Activated T-cell treated with anti-CD3 and anti-CD28 coated beads, Interleukin-2, amount 50 U/mL, for 24 hours (primary cell): ENCODE measurements around the gene HIGD1C.
"Not testable (repeated sequence)": the region's sequence is repeated elsewhere in the genome, so short reads cannot be mapped to it uniquely, and the experiment has no call there.

Experiments used
- DNase-seq: peaks from one replicate; pipeline ENCODE4 v3.0.0-alpha.2; 2020
- H3K27ac Mint-ChIP-seq: 2 replicates; pipeline ENCODE4 v1.8.0; 2020; ENCODE audit warnings: mild to moderate bottlenecking, mixed read lengths
- H3K27me3 Mint-ChIP-seq: 2 replicates; pipeline ENCODE4 v1.8.0; 2020; ENCODE audit warnings: mixed read lengths
- H3K36me3 Mint-ChIP-seq: 2 replicates; pipeline ENCODE4 v1.8.0; 2020; ENCODE audit warnings: low read depth, mixed read lengths
- H3K4me1 Mint-ChIP-seq: 2 replicates; pipeline ENCODE4 v1.8.0; 2020; ENCODE audit warnings: low read depth, mixed read lengths
- H3K4me3 Mint-ChIP-seq: 2 replicates; pipeline ENCODE4 v1.8.0; 2020; ENCODE audit warnings: mild to moderate bottlenecking, moderate library complexity, mixed read lengths
- H3K9me3 Mint-ChIP-seq: 2 replicates; pipeline ENCODE4 v1.8.0; 2020; ENCODE audit warnings: mixed read lengths

HIGD1C gene

DNA sequence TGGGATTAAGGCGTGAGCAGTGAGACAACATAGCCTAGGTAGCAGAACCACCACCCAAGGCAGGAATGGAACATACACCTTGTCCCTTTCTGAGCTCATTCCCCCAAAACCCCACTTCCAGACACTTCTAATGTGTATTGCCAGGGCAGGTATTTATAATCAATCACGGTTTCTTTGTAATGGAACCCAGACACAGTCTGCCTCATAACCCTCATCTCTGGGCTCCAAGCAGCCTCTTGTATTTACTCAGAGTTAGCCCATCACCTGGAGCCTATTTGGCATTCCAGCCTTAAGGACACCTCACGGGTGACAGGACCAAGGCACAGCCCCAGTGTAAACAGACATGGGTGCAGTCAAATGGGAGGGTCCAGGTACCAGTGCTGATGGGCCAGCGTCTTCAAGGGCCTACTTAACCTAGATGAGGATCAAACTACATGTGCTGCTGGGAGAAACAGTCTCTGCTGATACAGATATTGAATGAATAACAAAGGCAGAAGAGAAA lies 2.5 kb upstream of the HIGD1C start:
- Mint-ChIP-seq H3K9me3 (no peaks in the 10 kb centered on the region), H3K4me3 (no peak overlapping the region), H3K36me3 (no peaks in the 10 kb centered on the region), H3K27me3 (no peaks in the 10 kb centered on the region), H3K27ac (no peak overlapping the region), H3K4me1 (no peaks in the 10 kb centered on the region)
- DNase-seq: no peak

DNA sequence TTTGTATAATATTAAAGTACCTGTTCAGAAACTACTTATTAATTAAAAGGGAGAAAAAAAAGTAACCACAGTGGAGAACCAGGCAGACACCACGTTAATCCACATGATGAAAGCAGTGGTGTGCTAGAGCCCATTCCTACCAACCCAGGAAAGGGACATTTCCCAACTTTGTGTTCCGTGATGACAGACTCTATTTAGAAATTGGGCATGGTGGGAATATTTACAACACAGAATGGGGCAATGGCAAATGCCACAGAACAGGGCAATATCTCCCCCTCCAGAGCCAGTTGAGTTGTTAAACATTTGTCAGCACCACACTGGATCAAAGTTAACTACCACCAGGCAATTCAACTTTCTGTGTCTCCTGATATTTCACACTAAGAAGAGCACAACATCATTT lies 1.2 kb upstream of the HIGD1C start:
- H3K36me3 Mint-ChIP-seq: no peaks in the 10 kb centered on the region
- no peak overlapping the region for H3K27ac Mint-ChIP-seq
- no peaks in the 10 kb centered on the region for H3K27me3 Mint-ChIP-seq
- H3K9me3 Mint-ChIP-seq: no peaks in the 10 kb centered on the region
- no peak for DNase-seq
- H3K4me3 Mint-ChIP-seq: no peak overlapping the region
- no peaks in the 10 kb centered on the region for H3K4me1 Mint-ChIP-seq

DNA sequence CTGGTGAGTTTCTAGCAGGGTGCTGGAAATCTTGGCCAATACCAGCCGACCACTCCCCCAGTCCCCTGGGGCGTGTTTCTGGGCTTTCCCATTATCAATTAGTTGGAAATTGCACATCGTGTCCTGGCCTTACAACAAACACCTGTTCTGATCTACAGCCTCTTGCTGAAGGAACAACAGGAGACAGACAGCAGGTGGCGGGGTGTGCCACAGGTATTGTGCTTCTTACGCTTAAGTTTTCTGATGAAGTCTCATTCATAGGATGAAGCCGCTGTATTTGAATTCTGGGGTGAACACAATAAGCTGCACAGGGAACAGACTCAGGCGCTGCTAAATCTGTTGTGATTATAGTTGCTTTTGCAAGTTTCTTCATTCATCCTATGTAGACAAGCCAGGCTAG lies 703 bp downstream of the HIGD1C start:
- H3K36me3 Mint-ChIP-seq: no peaks in the 10 kb centered on the region
- no peak overlapping the region for H3K4me3 Mint-ChIP-seq
- H3K4me1 Mint-ChIP-seq: no peaks in the 10 kb centered on the region
- no peaks in the 10 kb centered on the region for H3K27me3 Mint-ChIP-seq
- H3K27ac Mint-ChIP-seq: no peak overlapping the region
- no peaks in the 10 kb centered on the region for H3K9me3 Mint-ChIP-seq
- DNase-seq: no peak

DNA sequence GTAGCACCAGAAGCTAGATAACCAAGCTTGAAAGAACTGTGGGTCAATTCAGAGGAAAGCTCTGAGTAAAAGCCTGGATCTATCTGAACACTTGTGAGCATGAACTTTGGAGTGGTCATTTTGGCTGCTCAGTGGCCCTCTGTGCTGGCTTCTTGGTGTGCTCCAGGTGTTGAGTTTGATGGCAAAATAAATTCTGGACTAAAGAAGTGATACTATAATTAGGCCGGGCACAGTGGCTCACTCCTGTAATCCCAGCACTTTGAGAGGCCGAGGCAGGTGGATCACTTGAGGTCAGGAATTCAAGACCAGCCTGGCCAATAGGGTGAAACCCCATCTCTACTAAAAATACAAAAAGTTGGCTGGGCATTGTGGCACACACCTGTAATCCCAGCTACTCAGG lies 2.4 kb downstream of the HIGD1C start:
- not testable (repeated sequence) for H3K4me3 Mint-ChIP-seq, H3K36me3 Mint-ChIP-seq, DNase-seq, H3K4me1 Mint-ChIP-seq, H3K9me3 Mint-ChIP-seq, H3K27me3 Mint-ChIP-seq, H3K27ac Mint-ChIP-seq

DNA sequence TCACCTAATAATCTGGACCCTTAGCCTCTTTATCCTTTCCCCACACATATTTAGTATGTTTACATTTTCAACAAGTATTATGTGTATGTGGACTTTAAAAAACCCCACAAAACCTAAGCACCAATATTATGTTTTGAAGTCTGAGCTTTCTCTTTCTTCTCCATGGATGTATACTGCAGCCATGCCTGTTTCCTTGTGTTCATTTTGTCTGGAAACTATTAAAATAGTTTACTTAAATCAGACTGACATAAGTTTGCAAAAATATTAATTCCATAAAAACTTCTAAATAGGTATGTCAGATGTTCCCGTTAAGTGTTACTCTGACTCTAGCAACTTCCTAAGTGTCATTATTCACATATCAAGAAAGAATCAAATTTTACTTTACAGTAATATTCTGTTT lies 2.9 kb downstream of the HIGD1C start:
- no peak overlapping the region for H3K4me3 Mint-ChIP-seq

DNA sequence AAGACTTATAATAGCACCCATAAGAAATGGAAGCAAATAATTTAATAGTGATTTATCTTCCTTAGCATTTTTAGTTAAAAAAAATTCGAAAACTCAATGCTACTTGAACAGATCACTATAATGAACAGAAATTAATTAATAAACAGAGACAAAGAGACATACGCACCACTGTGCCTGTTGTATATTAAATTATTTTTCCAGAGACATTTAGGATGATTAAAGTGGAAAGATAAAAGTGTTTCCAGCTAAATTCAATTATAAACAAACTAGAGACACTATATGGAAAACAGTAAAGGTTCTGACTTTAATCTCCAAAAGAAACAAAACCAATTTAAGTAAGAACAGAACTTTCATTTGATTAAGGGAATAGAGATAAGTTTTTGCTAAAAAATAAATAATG lies 3.4 kb downstream of the HIGD1C start:
- Mint-ChIP-seq H3K36me3 (no peaks in the 10 kb centered on the region), H3K4me1 (peaks cover 4% of the 10 kb centered on the region), H3K4me3 (no peak overlapping the region), H3K27ac (no peak overlapping the region), H3K27me3 (no peaks in the 10 kb centered on the region), H3K9me3 (no peaks in the 10 kb centered on the region)
- no peak for DNase-seq

More for the DNA sequence above, 2.9 kb downstream of the HIGD1C start:
- H3K36me3 Mint-ChIP-seq: no peaks in the 10 kb centered on the region
- H3K9me3 Mint-ChIP-seq: no peaks in the 10 kb centered on the region
- peaks cover 3% of the 10 kb centered on the region for H3K4me1 Mint-ChIP-seq
- no peak overlapping the region for H3K27ac Mint-ChIP-seq
- no peak for DNase-seq
- no peaks in the 10 kb centered on the region for H3K27me3 Mint-ChIP-seq

DNA sequence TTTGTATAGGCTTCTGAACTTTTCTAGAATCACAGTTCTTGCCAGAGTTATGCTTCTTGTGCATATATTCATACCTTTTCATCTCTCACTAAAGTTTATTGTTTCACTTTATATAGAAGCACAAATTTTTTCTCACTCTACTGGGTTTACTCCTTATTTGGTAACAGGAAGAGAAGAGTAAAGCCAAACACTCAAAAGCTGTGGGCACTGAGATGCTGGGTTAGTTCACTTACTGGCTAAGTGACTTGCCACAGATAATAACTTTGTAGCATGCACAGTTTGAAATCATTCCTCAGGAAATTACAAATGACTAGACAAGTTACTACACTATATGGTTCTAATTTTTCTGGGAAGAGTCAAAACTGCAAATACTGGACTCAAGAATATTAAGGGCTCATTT lies 7.8 kb downstream of the HIGD1C start:
- peaks cover 5% of the 10 kb centered on the region for H3K4me1 Mint-ChIP-seq
- no peaks in the 10 kb centered on the region for H3K9me3 Mint-ChIP-seq
- no peak for DNase-seq
- no peaks in the 10 kb centered on the region for H3K36me3 Mint-ChIP-seq
- H3K27me3 Mint-ChIP-seq: no peaks in the 10 kb centered on the region
- no peak overlapping the region for H3K27ac Mint-ChIP-seq
- H3K4me3 Mint-ChIP-seq: no peak overlapping the region

DNA sequence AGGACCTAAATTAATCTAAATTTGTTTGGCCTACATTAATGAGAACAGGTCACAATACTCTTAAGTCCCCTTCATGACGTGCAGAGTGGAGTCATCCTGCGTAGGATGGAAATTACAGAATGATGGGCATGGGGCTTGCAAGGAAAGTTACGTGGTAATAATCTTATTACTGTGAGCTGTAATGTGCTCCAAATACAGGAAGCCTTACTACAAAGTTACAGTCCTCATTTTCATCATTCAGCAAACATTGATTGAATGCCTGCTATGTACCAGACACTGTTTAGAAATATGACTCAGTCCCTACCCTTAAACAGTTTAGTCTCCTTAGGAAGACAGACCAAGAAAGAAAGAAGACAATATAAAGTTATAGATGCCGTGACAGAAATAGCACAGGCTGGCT lies 9.4 kb downstream of the HIGD1C start:
- H3K4me3 Mint-ChIP-seq: no peak overlapping the region
- peaks cover 5% of the 10 kb centered on the region for H3K4me1 Mint-ChIP-seq
- peaks cover 3% of the 10 kb centered on the region for H3K36me3 Mint-ChIP-seq
- no peak for DNase-seq
- H3K9me3 Mint-ChIP-seq: no peaks in the 10 kb centered on the region
- no peaks in the 10 kb centered on the region for H3K27me3 Mint-ChIP-seq
- no peak overlapping the region for H3K27ac Mint-ChIP-seq

DNA sequence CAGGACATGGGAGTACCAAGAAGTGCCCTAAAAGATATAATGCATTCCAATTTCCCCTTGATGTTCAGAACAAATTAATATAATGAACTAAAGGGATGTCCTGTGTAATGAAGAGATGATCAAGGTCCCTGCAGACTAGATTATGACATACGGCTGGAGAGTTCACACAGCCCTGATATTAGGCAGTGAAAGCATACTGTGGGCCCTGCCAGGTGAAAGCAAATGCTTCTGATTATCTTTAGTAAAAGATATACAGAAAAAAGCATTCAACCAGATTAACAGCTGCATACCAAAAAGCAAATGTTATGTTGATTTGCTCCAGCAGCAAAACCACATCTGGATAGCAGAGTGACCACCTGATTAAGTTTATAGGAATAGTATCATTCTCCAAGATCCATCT lies 12.1 kb downstream of the HIGD1C start:
- H3K27me3 Mint-ChIP-seq: no peaks in the 10 kb centered on the region
- H3K4me3 Mint-ChIP-seq: no peak overlapping the region
- peaks cover 12% of the 10 kb centered on the region for H3K36me3 Mint-ChIP-seq
- DNase-seq: no peak
- H3K27ac Mint-ChIP-seq: no peak overlapping the region
- peaks cover 5% of the 10 kb centered on the region for H3K4me1 Mint-ChIP-seq
- no peaks in the 10 kb centered on the region for H3K9me3 Mint-ChIP-seq

DNA sequence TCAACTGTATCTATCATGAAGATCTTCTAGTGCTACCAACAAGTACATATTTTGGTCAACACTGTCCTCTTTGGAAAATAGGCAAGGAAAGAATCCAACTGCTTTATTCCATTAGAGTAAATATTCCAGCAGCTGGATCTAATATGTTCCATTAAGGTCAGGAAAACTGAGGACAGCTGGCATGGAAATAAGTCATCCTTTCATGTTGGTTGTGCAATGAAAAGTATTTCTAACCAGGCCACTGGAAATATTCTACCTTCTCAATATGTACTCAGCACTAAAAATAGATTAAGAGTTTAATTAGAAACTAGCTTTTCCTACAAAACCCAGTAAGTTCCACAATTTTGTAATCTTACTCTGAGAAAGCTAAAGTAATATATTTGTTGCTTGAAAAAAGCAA lies 19.6 kb downstream of the HIGD1C start:
- DNase-seq: no peak
- peaks cover 53% of the 10 kb centered on the region for H3K36me3 Mint-ChIP-seq
- no peaks in the 10 kb centered on the region for H3K9me3 Mint-ChIP-seq
- H3K4me1 Mint-ChIP-seq: no peaks in the 10 kb centered on the region
- no peak overlapping the region for H3K4me3 Mint-ChIP-seq
- H3K27me3 Mint-ChIP-seq: no peaks in the 10 kb centered on the region
- H3K27ac Mint-ChIP-seq: no peak overlapping the region

DNA sequence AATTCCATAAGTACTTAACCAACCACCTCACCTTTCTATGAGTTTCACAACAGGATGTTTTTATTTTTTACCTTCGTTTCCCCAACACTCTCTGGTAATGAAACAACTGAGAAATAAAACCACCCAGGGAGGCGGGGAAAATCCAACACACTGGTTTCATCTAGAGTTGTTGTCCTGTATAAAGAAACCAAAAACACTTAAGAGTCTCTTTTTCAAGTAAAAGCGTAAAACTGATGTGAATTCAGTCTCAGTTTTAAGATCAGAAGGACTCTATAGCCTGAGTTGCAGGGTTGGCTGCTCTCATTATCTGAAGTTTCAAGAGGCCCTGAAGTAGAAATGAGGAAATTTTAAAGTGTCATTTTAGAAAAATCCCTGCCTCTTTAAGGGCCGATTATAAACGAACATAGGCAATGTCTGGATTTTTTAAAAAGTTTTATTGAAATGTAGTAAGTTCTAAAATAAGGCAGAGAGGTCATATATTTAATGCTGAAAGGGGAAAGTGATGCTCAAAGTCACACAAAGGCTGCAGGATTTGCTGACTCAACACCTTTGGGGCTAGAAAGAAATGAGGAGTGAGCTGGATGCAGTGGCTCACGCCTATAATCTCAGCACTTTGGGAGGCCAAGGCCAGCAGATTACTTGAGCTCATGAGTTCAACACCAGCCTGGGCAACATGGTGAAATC lies 27.2 kb downstream of the HIGD1C start:
- Mint-ChIP-seq H3K27ac (peak overlapping the region; percentile 86), H3K27me3 (no peaks in the 10 kb centered on the region), H3K36me3 (peaks cover 43% of the 10 kb centered on the region), H3K4me3 (no peak overlapping the region), H3K9me3 (no peaks in the 10 kb centered on the region), H3K4me1 (peaks cover 21% of the 10 kb centered on the region)
- DNase-seq: no peak

DNA sequence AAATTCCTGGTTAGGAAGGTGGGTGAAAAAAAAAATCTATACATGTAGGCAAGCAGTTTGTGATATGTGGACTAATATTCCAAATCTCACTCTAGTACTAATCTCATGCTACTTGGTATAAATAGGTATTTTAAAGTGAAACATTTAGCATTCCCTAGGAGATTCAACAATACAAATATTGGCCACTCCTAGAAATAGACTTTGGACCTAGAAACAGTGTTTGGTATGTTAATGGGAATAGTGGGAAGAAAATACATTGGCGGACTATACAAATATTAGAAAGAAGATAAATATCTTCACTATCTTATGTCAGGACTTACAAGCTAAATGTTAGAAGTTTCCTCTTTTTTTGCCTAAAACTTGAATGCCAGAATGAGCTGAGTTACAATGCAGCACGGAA lies 28.2 kb downstream of the HIGD1C start:
- H3K4me1 Mint-ChIP-seq: peaks cover 31% of the 10 kb centered on the region
- H3K4me3 Mint-ChIP-seq: no peak overlapping the region
- no peak for DNase-seq
- H3K9me3 Mint-ChIP-seq: no peaks in the 10 kb centered on the region
- no peaks in the 10 kb centered on the region for H3K27me3 Mint-ChIP-seq
- H3K36me3 Mint-ChIP-seq: peaks cover 46% of the 10 kb centered on the region
- H3K27ac Mint-ChIP-seq: peak overlapping the region; percentile 86

DNA sequence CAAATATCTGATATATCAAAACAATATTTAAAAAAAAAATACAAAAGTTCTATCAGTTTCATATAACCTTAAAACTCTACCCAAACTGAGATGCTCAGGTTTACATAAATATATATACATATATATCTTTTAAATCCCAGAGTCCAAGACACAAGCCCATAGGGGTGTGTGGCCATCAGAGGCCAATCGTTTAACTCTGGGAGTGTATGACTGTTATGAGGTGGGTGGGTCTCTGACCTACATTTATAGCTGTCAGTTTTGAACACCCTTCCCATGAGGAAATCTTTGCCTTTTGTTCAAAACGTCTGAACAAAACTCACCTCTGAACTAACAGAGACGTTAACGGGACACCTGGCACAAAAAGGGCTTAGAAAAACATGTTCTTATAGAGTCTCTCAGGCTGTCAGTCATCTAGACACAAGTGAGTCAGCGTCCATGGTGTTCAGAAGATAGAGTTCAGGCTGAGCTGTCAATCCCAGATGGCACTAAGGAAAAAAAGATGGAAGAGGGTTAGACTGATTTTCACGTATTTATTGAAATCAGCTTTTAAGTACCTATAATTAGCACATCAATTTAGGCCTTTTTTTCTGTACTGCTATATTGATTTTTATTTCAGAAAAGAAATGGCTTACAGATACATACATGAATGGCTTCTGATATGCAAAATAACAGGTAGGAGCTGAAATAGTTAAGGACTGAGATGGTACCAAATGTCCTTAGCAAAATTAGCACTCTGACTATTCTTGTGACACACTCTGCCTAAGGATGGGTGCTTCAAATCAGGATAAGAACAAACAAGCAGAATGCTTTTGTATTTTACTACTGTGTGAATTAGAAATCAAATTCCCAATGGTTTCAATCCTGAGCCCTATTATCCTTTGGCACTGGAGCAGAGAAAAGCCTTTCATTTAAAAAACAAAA lies 29.2 kb downstream of the HIGD1C start:
- Mint-ChIP-seq H3K27me3 (no peaks in the 10 kb centered on the region), H3K36me3 (peaks cover 50% of the 10 kb centered on the region), H3K27ac (no peak overlapping the region), H3K4me3 (no peak overlapping the region), H3K9me3 (no peaks in the 10 kb centered on the region), H3K4me1 (peaks cover 41% of the 10 kb centered on the region)
- DNase-seq: no peak

DNA sequence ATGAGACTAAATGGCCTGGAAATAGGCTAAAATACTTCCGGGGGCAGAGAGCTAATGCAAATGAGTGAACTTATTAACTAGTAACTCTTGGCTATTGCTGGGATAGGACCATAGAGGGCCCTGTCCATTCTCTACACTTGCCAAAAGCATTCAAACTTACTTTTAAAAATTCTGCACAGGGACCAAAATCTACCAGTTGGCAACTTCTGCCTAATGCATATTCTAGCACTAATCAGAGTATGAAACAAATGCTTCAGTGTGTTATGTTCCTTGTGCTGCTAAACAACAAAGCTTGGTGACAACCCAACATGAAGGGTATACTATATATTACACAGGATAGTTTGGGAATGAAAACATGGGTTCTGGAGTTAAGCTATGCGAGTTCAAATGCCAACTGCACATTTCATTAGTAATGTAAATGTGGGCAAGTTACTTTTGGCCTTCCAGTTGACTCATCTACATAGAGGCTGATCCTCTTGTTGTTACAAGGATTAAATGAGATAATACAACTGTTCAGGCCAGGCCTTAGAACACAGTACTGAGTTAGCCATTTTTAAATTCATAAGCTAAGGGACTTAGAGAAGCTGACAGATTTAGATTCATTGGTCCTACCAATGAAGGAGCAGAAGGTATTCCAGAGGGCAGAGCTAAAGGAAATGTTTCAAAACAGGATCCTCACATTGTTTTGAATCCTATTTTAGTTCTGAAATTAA lies 32.4 kb downstream of the HIGD1C start:
- DNase-seq: no peak
- no peak overlapping the region for H3K4me3 Mint-ChIP-seq
- no peaks in the 10 kb centered on the region for H3K9me3 Mint-ChIP-seq
- H3K27me3 Mint-ChIP-seq: no peaks in the 10 kb centered on the region
- H3K36me3 Mint-ChIP-seq: peaks cover 62% of the 10 kb centered on the region
- H3K4me1 Mint-ChIP-seq: peaks cover 51% of the 10 kb centered on the region
- H3K27ac Mint-ChIP-seq: peak overlapping the region; percentile 79
